K562 (cell line): ENCODE measurements around the gene HSF5.

Source experiments
- EP300 ChIP-seq: IDR thresholded peaks from 2 replicates; pipeline ENCODE4 v1.6.1; 2012; ENCODE audit warnings: low read length, improper control_type of control experiment
- ESRRA ChIP-seq: fragments of 450-650 bp; IDR thresholded peaks from 2 replicates; pipeline ENCODE4 v1.6.1; 2014; ENCODE audit warnings: low read depth, mild to moderate bottlenecking, moderate library complexity, borderline replicate concordance
- HCFC1 ChIP-seq: IDR thresholded peaks from 2 replicates; pipeline ENCODE4 v1.6.1; 2012; ENCODE audit warnings: low read depth, low read length, improper control_type of control experiment
- POLR2AphosphoS5 ChIP-seq: IDR thresholded peaks from 2 replicates; pipeline ENCODE4 v1.6.1; 2011; ENCODE audit warnings: mild to moderate bottlenecking, low read depth, low read length, moderate library complexity; ENCODE audit not compliant: control insufficient read depth, insufficient read depth
- RFX1 ChIP-seq: fragments of 450-650 bp; IDR thresholded peaks from 2 replicates; pipeline ENCODE4 v1.6.1; 2016; ENCODE audit warnings: mild to moderate bottlenecking, moderate library complexity
- TCF3 ChIP-seq: sonication (generic); formaldehyde crosslinking; IDR thresholded peaks from 2 replicates; pipeline ENCODE4 v1.4.0; 2020; ENCODE audit warnings: mild to moderate bottlenecking, missing genetic modification reagents
- TEAD2 ChIP-seq: fragments of 450-650 bp; IDR thresholded peaks from 2 replicates; pipeline ENCODE4 v1.6.1; 2016; ENCODE audit warnings: missing genetic modification characterization, control low read depth, missing compliant biosample characterization
- ZFX ChIP-seq: sonication (generic); formaldehyde crosslinking; IDR thresholded peaks from 2 replicates; pipeline ENCODE4 v1.8.0; 2022; ENCODE audit warnings: mild to moderate bottlenecking, missing genetic modification reagents, moderate library complexity
- ZKSCAN1 ChIP-seq: fragments of 150-350 bp; IDR thresholded peaks from 2 replicates; pipeline ENCODE4 v1.6.1; 2016; ENCODE audit warnings: low read depth, low read length
- TF ChIP-seq, protein P1 (sequence below), 2 experiments: fragments of 200-800 bp in 1 of 2; sonication (Bioruptor generic) in 1 of 2; sonication (generic) in 1 of 2; formaldehyde crosslinking in 1 of 2; IDR thresholded peaks in 1 of 2; conservative IDR thresholded peaks in 1 of 2; 2 replicates each; pipeline versions ENCODE4 v1.5.0 to v1.6.1; 2016 to 2020; ENCODE audit warnings: missing compliant biosample characterization in 1 of 2, missing genetic modification characterization in 1 of 2, missing genetic modification reagents in 1 of 2
- TF ChIP-seq, protein P2 (sequence below), 3 experiments: fragments of 200-800 bp in 1 of 3; fragments of 250-450 bp in 1 of 3; fragments of 450-650 bp in 1 of 3; sonication (Bioruptor Pico) in 1 of 3; sonication (Bioruptor generic) in 1 of 3; formaldehyde crosslinking in 1 of 3; IDR thresholded peaks; 2 replicates each; pipeline versions ENCODE4 v1.6.1 to v1.8.0; 2016 to 2022; ENCODE audit warnings: mild to moderate bottlenecking in 2 of 3, missing genetic modification characterization in 2 of 3, missing compliant biosample characterization in 1 of 3, moderate library complexity in 1 of 3
- TF ChIP-seq, protein P3 (sequence below): fragments of 450-650 bp; IDR thresholded peaks from 2 replicates; pipeline ENCODE4 v1.6.1; 2017; ENCODE audit warnings: antibody characterized with exemption

DNA sequence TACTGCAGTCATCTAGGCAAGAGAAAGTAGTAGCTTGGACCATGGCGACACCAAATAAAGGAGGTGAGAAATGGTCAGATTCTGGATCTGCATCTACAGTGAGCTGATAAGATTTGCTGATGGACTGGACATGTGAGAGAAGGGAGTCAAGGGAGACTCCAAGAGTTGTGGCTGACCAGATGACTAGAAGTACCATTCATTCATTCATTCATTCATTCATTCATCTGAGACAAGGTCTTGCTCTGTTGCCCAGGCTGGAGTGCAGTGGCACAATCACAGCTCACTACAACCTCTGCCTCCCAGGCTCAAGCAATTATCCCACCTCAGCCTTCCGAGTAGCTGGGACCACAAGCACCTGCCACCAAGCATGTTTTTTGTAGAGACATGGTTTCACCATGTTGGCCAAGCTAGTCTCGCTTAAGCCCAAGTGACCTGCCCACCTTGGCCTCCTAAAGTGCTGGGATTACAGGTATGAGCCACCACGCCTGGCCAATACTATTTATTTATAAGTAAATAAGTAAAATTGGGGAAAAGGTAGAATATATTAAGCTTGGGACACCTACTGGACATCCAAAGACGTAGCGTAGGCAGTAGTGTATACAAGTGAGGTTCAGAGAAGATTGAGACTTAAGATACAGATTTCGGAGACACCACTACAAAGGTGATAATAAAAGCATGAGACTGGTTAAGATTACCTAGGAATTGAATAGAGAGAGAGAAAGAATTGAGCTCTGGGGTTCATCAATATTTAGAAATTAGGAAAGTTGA is 55.2 kb downstream of the HSF5 start:
- TF ChIP-seq, protein P1, sequence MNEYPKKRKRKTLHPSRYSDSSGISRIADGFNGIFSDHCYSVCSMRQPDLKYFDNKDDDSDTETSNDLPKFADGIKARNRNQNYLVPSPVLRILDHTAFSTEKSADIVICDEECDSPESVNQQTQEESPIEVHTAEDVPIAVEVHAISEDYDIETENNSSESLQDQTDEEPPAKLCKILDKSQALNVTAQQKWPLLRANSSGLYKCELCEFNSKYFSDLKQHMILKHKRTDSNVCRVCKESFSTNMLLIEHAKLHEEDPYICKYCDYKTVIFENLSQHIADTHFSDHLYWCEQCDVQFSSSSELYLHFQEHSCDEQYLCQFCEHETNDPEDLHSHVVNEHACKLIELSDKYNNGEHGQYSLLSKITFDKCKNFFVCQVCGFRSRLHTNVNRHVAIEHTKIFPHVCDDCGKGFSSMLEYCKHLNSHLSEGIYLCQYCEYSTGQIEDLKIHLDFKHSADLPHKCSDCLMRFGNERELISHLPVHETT (CRISPR knock-in tag; conservative IDR thresholded peaks at IDR 0.05 in 1 of 2, IDR thresholded peaks at IDR 0.05 in 1 of 2) = no peak
- no peak for TF ChIP-seq RFX1
- no peak for TF ChIP-seq ESRRA
- TF ChIP-seq HCFC1 = no peak
- TF ChIP-seq TCF3 = no peak
- no peak for TF ChIP-seq ZFX
- TF ChIP-seq TEAD2 (tag) = no peak
- TF ChIP-seq, protein P2, sequence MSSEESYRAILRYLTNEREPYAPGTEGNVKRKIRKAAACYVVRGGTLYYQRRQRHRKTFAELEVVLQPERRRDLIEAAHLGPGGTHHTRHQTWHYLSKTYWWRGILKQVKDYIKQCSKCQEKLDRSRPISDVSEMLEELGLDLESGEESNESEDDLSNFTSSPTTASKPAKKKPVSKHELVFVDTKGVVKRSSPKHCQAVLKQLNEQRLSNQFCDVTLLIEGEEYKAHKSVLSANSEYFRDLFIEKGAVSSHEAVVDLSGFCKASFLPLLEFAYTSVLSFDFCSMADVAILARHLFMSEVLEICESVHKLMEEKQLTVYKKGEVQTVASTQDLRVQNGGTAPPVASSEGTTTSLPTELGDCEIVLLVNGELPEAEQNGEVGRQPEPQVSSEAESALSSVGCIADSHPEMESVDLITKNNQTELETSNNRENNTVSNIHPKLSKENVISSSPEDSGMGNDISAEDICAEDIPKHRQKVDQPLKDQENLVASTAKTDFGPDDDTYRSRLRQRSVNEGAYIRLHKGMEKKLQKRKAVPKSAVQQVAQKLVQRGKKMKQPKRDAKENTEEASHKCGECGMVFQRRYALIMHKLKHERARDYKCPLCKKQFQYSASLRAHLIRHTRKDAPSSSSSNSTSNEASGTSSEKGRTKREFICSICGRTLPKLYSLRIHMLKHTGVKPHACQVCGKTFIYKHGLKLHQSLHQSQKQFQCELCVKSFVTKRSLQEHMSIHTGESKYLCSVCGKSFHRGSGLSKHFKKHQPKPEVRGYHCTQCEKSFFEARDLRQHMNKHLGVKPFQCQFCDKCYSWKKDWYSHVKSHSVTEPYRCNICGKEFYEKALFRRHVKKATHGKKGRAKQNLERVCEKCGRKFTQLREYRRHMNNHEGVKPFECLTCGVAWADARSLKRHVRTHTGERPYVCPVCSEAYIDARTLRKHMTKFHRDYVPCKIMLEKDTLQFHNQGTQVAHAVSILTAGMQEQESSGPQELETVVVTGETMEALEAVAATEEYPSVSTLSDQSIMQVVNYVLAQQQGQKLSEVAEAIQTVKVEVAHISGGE (CRISPR knock-in tag; IDR thresholded peaks at IDR 0.05) = no peak
- TF ChIP-seq ZKSCAN1 = no peak
- no peak for TF ChIP-seq EP300
- TF ChIP-seq, protein P3, sequence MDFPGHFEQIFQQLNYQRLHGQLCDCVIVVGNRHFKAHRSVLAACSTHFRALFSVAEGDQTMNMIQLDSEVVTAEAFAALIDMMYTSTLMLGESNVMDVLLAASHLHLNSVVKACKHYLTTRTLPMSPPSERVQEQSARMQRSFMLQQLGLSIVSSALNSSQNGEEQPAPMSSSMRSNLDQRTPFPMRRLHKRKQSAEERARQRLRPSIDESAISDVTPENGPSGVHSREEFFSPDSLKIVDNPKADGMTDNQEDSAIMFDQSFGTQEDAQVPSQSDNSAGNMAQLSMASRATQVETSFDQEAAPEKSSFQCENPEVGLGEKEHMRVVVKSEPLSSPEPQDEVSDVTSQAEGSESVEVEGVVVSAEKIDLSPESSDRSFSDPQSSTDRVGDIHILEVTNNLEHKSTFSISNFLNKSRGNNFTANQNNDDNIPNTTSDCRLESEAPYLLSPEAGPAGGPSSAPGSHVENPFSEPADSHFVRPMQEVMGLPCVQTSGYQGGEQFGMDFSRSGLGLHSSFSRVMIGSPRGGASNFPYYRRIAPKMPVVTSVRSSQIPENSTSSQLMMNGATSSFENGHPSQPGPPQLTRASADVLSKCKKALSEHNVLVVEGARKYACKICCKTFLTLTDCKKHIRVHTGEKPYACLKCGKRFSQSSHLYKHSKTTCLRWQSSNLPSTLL = no peak
- no peak for TF ChIP-seq POLR2AphosphoS5
